ENCODE data around the gene CAMKMT. TPM values are rescaled to one million over a fixed set of nuclear protein-coding genes. Genes with fewer than 3 reads are reported as not detected.

The CAMKMT gene
- total RNA-seq, 3 donors from 2014 or later (not counting 1 experiment from before 2014, with no cell fraction given) = 18.1 to 25.0 (median 20.6) TPM

DNA sequence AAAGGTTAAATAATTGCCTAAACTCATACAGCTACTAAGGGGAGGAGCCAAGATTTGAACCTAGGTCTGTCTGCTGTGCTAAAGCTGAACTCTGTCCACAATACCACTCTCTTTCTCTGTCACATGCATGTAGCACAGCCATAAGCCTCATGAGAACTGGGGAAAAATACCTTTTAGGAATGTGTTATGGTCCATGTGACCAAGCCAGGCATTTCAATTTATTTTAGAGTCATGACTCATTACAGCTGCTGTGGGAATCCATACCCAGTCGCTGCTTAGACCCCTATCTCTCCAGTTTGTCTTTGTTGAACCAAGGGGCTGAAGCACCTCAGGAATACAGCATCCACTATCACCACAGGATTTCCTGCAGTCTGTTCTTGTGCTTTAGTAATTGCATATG lies 379.8 kb downstream of the CAMKMT start:
- Histone ChIP-seq H3K4me3 (ENCODE audit: low read length) (no peak overlapping the region), H3K4me1 (ENCODE audit: control insufficient read depth, insufficient read depth, low read length) (no peaks in the 10 kb centered on the region), H3K27me3 (ENCODE audit: control insufficient read depth, insufficient read depth, low read length) (no peaks in the 10 kb centered on the region), H3K36me3 (ENCODE audit: control insufficient read depth, insufficient read depth, low read length) (no peaks in the 10 kb centered on the region), H3K27ac (ENCODE audit: low read length) (no peak overlapping the region), H3K9me3 (ENCODE audit: control insufficient read depth, insufficient read depth, low read length) (peaks cover 4% of the 10 kb centered on the region)
- ATAC-seq (no peak), DNase-seq (no peak)
- TF ChIP-seq CTCF (IDR thresholded peaks at IDR 0.05) = no peak
- peaks cover 11% of the 10 kb centered on the region for H3K36me3 Mint-ChIP-seq
- no peak overlapping the region for H3K27ac Mint-ChIP-seq
- H3K4me3 Mint-ChIP-seq = no peak overlapping the region
- intact Hi-C loops (cut with micrococcal nuclease) = no loop called here
- 79% methylated on average over 1 of the region's 1 CpG for WGBS (ENCODE audit: insufficient coverage)
- H3K9me3 Mint-ChIP-seq = peaks cover 4 to 8% of the 10 kb centered on the region in 2 donors
- H3K27me3 Mint-ChIP-seq (ENCODE audit: low read depth in 2 of 2) = no peaks in the 10 kb centered on the region
- H3K4me1 Mint-ChIP-seq = no peaks in the 10 kb centered on the region

DNA sequence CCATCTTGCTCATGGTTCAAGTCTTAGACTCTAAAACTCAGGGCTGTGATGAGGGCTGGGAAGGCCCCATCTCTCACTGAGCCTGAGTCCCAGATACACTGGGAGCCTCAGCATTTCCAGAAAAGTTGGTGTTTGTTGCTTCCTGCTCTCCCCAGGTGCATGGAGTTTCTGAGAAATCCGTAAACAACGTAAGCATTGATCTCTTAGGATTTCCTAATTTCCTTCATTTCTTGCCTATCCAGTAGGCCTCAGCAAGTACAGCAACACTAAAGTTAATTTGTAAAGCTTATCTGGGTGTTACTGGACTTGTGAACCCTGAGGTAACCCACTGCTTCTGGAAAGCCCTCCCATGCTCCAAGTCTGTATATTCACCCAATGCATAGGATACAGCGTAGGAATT lies 380.3 kb downstream of the CAMKMT start:
- peaks cover 2 to 3% of the 10 kb centered on the region in 2 donors for H3K9me3 Mint-ChIP-seq
- TF ChIP-seq CTCF (IDR thresholded peaks at IDR 0.05) = no peak
- no peak overlapping the region for H3K4me3 Mint-ChIP-seq
- no peak overlapping the region for H3K4me3 ChIP-seq (ENCODE audit: low read length)
- intact Hi-C loops (cut with micrococcal nuclease) = no loop called here
- H3K27ac ChIP-seq (ENCODE audit: low read length) = no peak overlapping the region
- H3K4me1 Mint-ChIP-seq = no peaks in the 10 kb centered on the region
- no peaks in the 10 kb centered on the region for H3K4me1 ChIP-seq (ENCODE audit: control insufficient read depth, insufficient read depth, low read length)
- H3K27me3 Mint-ChIP-seq (ENCODE audit: low read depth in 2 of 2) = no peaks in the 10 kb centered on the region
- ATAC-seq = no peak
- no peak overlapping the region for H3K27ac Mint-ChIP-seq
- H3K9me3 ChIP-seq (ENCODE audit: control insufficient read depth, insufficient read depth, low read length) = peaks cover 2% of the 10 kb centered on the region
- WGBS (ENCODE audit: insufficient coverage) = 94% methylated on average over 3 of the region's 3 CpGs
- peaks cover 5% of the 10 kb centered on the region for H3K36me3 Mint-ChIP-seq
- no peaks in the 10 kb centered on the region for H3K27me3 ChIP-seq (ENCODE audit: control insufficient read depth, insufficient read depth, low read length)
- no peak for DNase-seq
- H3K36me3 ChIP-seq (ENCODE audit: control insufficient read depth, insufficient read depth, low read length) = no peaks in the 10 kb centered on the region

DNA sequence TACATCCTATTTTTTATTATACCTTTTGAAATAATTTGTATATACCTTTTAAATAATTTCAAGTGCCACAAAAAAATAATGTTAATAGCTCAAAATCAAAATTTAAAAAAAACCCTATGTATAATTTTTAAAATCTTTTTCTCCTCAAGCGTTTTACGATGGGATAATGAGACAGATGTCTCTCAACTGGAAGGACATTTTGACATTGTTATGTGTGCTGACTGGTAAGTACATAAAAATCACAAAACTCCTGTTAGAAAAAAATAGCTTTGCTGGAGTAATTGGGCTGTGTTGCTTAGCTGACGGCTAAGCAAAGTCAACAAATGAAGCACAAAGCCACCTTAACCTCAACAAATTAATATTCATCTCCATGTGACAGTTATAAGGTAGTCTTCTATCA lies 381.7 kb downstream of the CAMKMT start:
- Mint-ChIP-seq H3K4me1 (no peaks in the 10 kb centered on the region), H3K27me3 (ENCODE audit: low read depth in 2 of 2) (peaks cover 0 to 4% of the 10 kb centered on the region in 2 donors), H3K27ac (no peak overlapping the region), H3K36me3 (peaks cover 14% of the 10 kb centered on the region), H3K4me3 (no peak overlapping the region), H3K9me3 (no peaks in the 10 kb centered on the region)
- no peak for DNase-seq
- no peak for ATAC-seq
- no peaks in the 10 kb centered on the region for H3K36me3 ChIP-seq (ENCODE audit: control insufficient read depth, insufficient read depth, low read length)
- intact Hi-C loops (cut with micrococcal nuclease) = no loop called here
- no peaks in the 10 kb centered on the region for H3K27me3 ChIP-seq (ENCODE audit: control insufficient read depth, insufficient read depth, low read length)
- H3K4me3 ChIP-seq (ENCODE audit: low read length) = no peak overlapping the region
- no peaks in the 10 kb centered on the region for H3K4me1 ChIP-seq (ENCODE audit: control insufficient read depth, insufficient read depth, low read length)
- no peak overlapping the region for H3K27ac ChIP-seq (ENCODE audit: low read length)
- WGBS (ENCODE audit: insufficient coverage) = 100% methylated on average over 2 of the region's 3 CpGs
- H3K9me3 ChIP-seq (ENCODE audit: control insufficient read depth, insufficient read depth, low read length) = no peaks in the 10 kb centered on the region
- TF ChIP-seq CTCF (IDR thresholded peaks at IDR 0.05) = no peak
